H1 (cell line): ENCODE measurements around the gene GDPD3. TPM values are rescaled to one million over a fixed set of nuclear protein-coding genes. Genes with fewer than 3 reads are reported as not detected.

Experiments used
- CTCF ChIA-PET: fragments of 300-600 bp; sonication (Branson Sonifier 250); formaldehyde crosslinking; loops from one replicate; lab custom pipeline; 2021; ENCODE audit not compliant: partially characterized antibody; lab: Charles Lee
- POLR2A ChIA-PET: fragments of 300-600 bp; sonication (Branson Sonifier 250); formaldehyde crosslinking; loops from one replicate; lab custom pipeline; 2021; ENCODE audit warnings: inconsistent platforms; ENCODE audit not compliant: partially characterized antibody; lab: Charles Lee
- DNase-seq, 2 experiments: peaks; one replicate each; pipeline versions ENCODE4 v3.0.0 to v3.0.0-alpha.2; 2010 to 2022; ENCODE audit warnings: low spot score in 2 of 2, low read depth in 1 of 2, mixed read lengths in 1 of 2
- FAIRE-seq: peaks from 2 replicates; lab custom pipeline; 2011; peaks lifted over from hg19 to GRCh38; lab: Jason Lieb, UNC
- H2AFZ ChIP-seq: 2 replicates; pipeline ENCODE4 v1.8.1; 2012; ENCODE audit warnings: low read length, inconsistent platforms
- H2AK5ac ChIP-seq: 2 replicates; pipeline ENCODE4 v1.6.1; 2013; ENCODE audit warnings: low read depth, low read length
- H2BK120ac ChIP-seq: replicated peaks from 2 replicates; pipeline ENCODE3; 2013; ENCODE audit warnings: low read depth, low read length, inconsistent platforms
- H2BK12ac ChIP-seq: 2 replicates; pipeline ENCODE4 v1.6.1; 2013; ENCODE audit warnings: low read depth, low read length
- H2BK15ac ChIP-seq: 2 replicates; pipeline ENCODE4 v1.6.1; 2013; ENCODE audit warnings: low read length
- H2BK20ac ChIP-seq: 2 replicates; pipeline ENCODE4 v1.6.1; 2013; ENCODE audit warnings: low read length
- H2BK5ac ChIP-seq: 2 replicates; pipeline ENCODE4 v1.6.1; 2013; ENCODE audit warnings: low read depth, low read length
- H3K14ac ChIP-seq: 2 replicates; pipeline ENCODE4 v1.6.1; 2013; ENCODE audit warnings: inconsistent platforms; ENCODE audit not compliant: insufficient read length
- H3K18ac ChIP-seq: 2 replicates; pipeline ENCODE4 v1.6.1; 2013; ENCODE audit warnings: low read length; ENCODE audit errors: extremely low read depth
- H3K23ac ChIP-seq: 2 replicates; pipeline ENCODE4 v1.6.1; 2013; ENCODE audit warnings: inconsistent platforms; ENCODE audit not compliant: insufficient read length
- H3K23me2 ChIP-seq: 2 replicates; pipeline ENCODE4 v1.6.1; 2013; ENCODE audit warnings: low read depth, low read length
- H3K27ac ChIP-seq: 2 replicates; pipeline ENCODE4 v1.6.1; 2011; ENCODE audit warnings: low read depth, low read length, inconsistent platforms
- H3K27me3 ChIP-seq, 4 experiments: replicated peaks in 1 of 4; 1 replicate in 1 of 4; 2 replicates in 3 of 4; pipeline versions ENCODE4 v1.6.1 to v1.8.1; 2011 to 2013; ENCODE audit warnings: low read length in 3 of 4, mild to moderate bottlenecking in 3 of 4, inconsistent platforms in 2 of 4, mixed read lengths in 2 of 4, moderate library complexity in 1 of 4; ENCODE audit not compliant: control insufficient read depth in 3 of 4, insufficient read depth in 3 of 4; ENCODE audit errors: extremely low read depth in 1 of 4
- H3K36me3 ChIP-seq, 4 experiments: 2 replicates each; pipeline versions ENCODE4 v1.6.1 to v1.8.1; 2011 to 2013; ENCODE audit warnings: mild to moderate bottlenecking in 4 of 4, low read length in 3 of 4, moderate library complexity in 2 of 4, control low read depth in 1 of 4, inconsistent platforms in 1 of 4; ENCODE audit not compliant: insufficient read depth in 4 of 4, control insufficient read depth in 2 of 4
- H3K4ac ChIP-seq: replicated peaks from 2 replicates; pipeline ENCODE3; 2013; ENCODE audit warnings: low read length, low read depth, mixed read lengths, inconsistent platforms; ENCODE audit not compliant: insufficient read length
- H3K4me1 ChIP-seq, 4 experiments: replicated peaks in 1 of 4; 1 replicate in 1 of 4; 2 replicates in 3 of 4; pipeline versions ENCODE4 v1.6.1 to v1.8.1; 2011 to 2013; ENCODE audit warnings: low read length in 3 of 4, inconsistent platforms in 2 of 4, mixed read lengths in 1 of 4; ENCODE audit not compliant: insufficient read depth in 4 of 4, control insufficient read depth in 3 of 4
- H3K4me2 ChIP-seq, 2 experiments: 2 replicates each; pipeline versions ENCODE4 v1.6.1 to v1.8.1; 2011 to 2013; ENCODE audit warnings: low read depth in 2 of 2, low read length in 2 of 2, control low read depth in 1 of 2, inconsistent platforms in 1 of 2, mild to moderate bottlenecking in 1 of 2; ENCODE audit not compliant: insufficient read depth in 1 of 2
- H3K4me3 ChIP-seq, 4 experiments: fragments of 200-600, 300-600 bp in 1 of 4; sonication (generic), shearing (Covaris generic), sonication (Bioruptor Twin) in 1 of 4; 2 replicates each; pipeline versions ENCODE4 v1.5.1 to v1.8.1; 2011 to 2016; ENCODE audit warnings: low read length in 4 of 4, low read depth in 3 of 4, control low read depth in 2 of 4, inconsistent platforms in 2 of 4, mild to moderate bottlenecking in 2 of 4, mixed read lengths in 1 of 4, moderate library complexity in 1 of 4; ENCODE audit not compliant: insufficient read depth in 2 of 4; ENCODE audit errors: extremely low read depth in 1 of 4
- H3K56ac ChIP-seq: replicated peaks from 2 replicates; pipeline ENCODE3; 2013; ENCODE audit warnings: low read depth, mild to moderate bottlenecking, mixed read lengths, low read length, inconsistent platforms; ENCODE audit not compliant: insufficient read length
- H3K79me1 ChIP-seq: 2 replicates; pipeline ENCODE4 v1.6.1; 2013; ENCODE audit warnings: low read depth, low read length, control low read depth
- H3K79me2 ChIP-seq, 2 experiments: 2 replicates each; pipeline versions ENCODE4 v1.6.1 to v1.8.1; 2012 to 2013; ENCODE audit warnings: low read length in 2 of 2, mild to moderate bottlenecking in 2 of 2, inconsistent platforms in 1 of 2; ENCODE audit not compliant: insufficient read depth in 2 of 2, control insufficient read depth in 1 of 2
- H3K9ac ChIP-seq, 4 experiments: replicated peaks in 1 of 4; 1 replicate in 1 of 4; 2 replicates in 3 of 4; pipeline versions ENCODE4 v1.6.1 to v1.8.1; 2011 to 2013; ENCODE audit warnings: low read depth in 3 of 4, low read length in 3 of 4, control low read depth in 2 of 4, mild to moderate bottlenecking in 2 of 4, moderate library complexity in 2 of 4, inconsistent platforms in 1 of 4; ENCODE audit errors: extremely low read depth in 1 of 4
- H3K9me3 ChIP-seq, 2 experiments: 2 replicates each; pipeline versions ENCODE4 v1.6.1 to v1.8.1; 2012 to 2013; ENCODE audit warnings: mild to moderate bottlenecking in 2 of 2, moderate library complexity in 2 of 2, control low read depth in 1 of 2, inconsistent platforms in 1 of 2, low read depth in 1 of 2, low read length in 1 of 2, mixed read lengths in 1 of 2; ENCODE audit not compliant: insufficient read depth in 2 of 2
- H4K20me1 ChIP-seq, 2 experiments: replicated peaks in 1 of 2; 2 replicates each; pipeline versions ENCODE3 to v1.8.1; 2011 to 2013; ENCODE audit warnings: inconsistent platforms in 2 of 2, low read length in 2 of 2, mild to moderate bottlenecking in 1 of 2; ENCODE audit not compliant: insufficient read depth in 2 of 2, control insufficient read depth in 1 of 2
- H4K5ac ChIP-seq: 2 replicates; pipeline ENCODE4 v1.6.1; 2013; ENCODE audit warnings: low read length, low read depth, mixed read lengths, inconsistent platforms; ENCODE audit not compliant: insufficient read length
- H4K8ac ChIP-seq: 2 replicates; pipeline ENCODE4 v1.8.0; 2013; ENCODE audit warnings: mild to moderate bottlenecking, moderate library complexity, low read length, inconsistent platforms; ENCODE audit not compliant: insufficient read depth; ENCODE audit errors: extremely low read depth
- H4K91ac ChIP-seq: replicated peaks from 2 replicates; pipeline ENCODE3; 2013; ENCODE audit warnings: low read length, mixed read lengths, inconsistent platforms; ENCODE audit not compliant: insufficient read length
- TAF1 ChIP-seq: IDR thresholded peaks from 2 replicates; pipeline ENCODE4 v1.6.1; 2011; ENCODE audit warnings: mild to moderate bottlenecking, low read depth, low read length
- polyA plus RNA-seq, 7 experiments: library from polyadenylated mRNA; depleted of rRNA in 3 of 7; stranded (reverse) in 5 of 7; unstranded in 2 of 7; fragments of >200 nt in 5 of 7; fragments of 200-250 nt in 2 of 7; gene quantifications; 1 replicate in 5 of 7; 2 replicates in 1 of 7; 4 replicates in 1 of 7; pipeline versions ENCODE4 v1.2.1 to v1.2.3, GENCODE V29; 2011 to 2013; ENCODE audit warnings: missing spikeins in 2 of 7, mixed read lengths in 2 of 7
- total RNA-seq: library from RNA; stranded (reverse); fragmentation: NEBNext Ultra II Directional; extraction: Animal tissue kit (Norgen Biotek cat#: 25700); gene quantifications from 2 replicates; pipeline ENCODE4 v1.2.1, GENCODE V29; 2021

Gene GDPD3
- total and polyA plus RNA-seq, 2 of the 8 experiments (the other 6 are each of a cell fraction or from before 2014, with no cell fraction given), result 0.20 TPM; not detected in 1

DNA sequence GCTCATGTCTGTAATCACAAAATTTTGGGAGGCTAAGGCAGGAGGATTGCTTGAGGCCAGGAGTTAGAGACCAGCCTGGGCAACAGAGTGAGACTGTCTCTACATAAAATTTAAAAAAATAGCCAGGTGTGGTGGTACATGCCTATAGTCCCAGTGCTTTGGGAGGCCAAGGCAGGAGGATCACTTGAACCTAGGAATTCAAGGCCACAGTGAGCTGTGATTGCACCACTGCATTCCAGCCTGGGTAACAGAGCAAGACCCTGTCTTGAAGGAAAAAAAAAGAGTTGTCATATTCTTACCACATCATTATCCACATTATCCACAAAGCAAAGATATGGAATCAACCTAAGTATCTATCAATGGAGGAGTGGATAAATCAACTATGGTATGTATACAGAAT lies 30.7 kb upstream of the GDPD3 start:
- Histone ChIP-seq H4K8ac (no peak overlapping the region), H3K23me2 (no peaks in the 10 kb centered on the region), H3K79me1 (no peaks in the 10 kb centered on the region), H3K9ac (no peak overlapping the region), H3K36me3 (no peaks in the 10 kb centered on the region), H3K4me3 (no peak overlapping the region), H3K4me1 (no peaks in the 10 kb centered on the region), H3K18ac (no peak overlapping the region), H3K79me2 (no peaks in the 10 kb centered on the region), H3K23ac (no peak overlapping the region), H3K27me3 (no peaks in the 10 kb centered on the region), H2BK120ac (no peak overlapping the region), H2AFZ (no peak overlapping the region), H3K4ac (no peak overlapping the region), H4K91ac (no peak overlapping the region), H2BK20ac (no peak overlapping the region), H3K9me3 (no peaks in the 10 kb centered on the region), H2BK5ac (no peak overlapping the region), H3K4me2 (no peak overlapping the region), H2BK15ac (no peak overlapping the region), H3K27ac (no peak overlapping the region), H2BK12ac (no peak overlapping the region), H4K20me1 (no peaks in the 10 kb centered on the region), H3K14ac (no peak overlapping the region), H4K5ac (no peak overlapping the region), H2AK5ac (no peak overlapping the region), H3K56ac (no peak overlapping the region)
- ChIA-PET CTCF (no interaction called here), POLR2A (no interaction called here)
- FAIRE-seq (no peak), DNase-seq (no peak)
- no peak for TF ChIP-seq TAF1
